Measurements from ENCODE around the gene CSNK1E. TPM values are rescaled to one million over a fixed set of nuclear protein-coding genes. Genes with fewer than 3 reads are reported as not detected.

The CSNK1E gene
- total and polyA plus RNA-seq, 2 experiments from 2014 or later, result 46.9 to 130 TPM

DNA sequence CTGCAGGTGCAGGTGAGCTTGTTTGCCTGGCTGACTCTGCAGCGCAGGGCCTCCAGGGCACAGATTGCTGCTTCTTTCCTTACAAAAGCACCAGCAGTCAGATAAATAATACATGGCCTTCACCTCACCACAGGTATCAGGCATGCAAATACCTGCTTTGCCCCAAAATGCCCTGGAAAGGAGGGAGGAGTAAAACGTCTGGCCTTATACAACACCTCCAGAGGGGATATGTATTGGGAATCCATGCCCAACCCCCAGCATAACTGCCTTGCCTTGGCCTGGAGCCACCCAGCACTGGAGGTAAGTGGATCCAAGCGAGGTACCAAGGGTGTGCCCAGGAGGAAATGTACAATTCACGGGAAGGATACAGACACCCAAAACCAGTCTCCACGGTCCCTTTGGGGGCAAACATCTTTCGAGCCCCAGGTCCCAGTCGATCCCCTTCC, 45.3 kb downstream of the CSNK1E start:
- H3K4me1 ChIP-seq (ENCODE audit: insufficient read depth), result peaks cover 28% of the 10 kb centered on the region
- peak overlapping the region; percentile 91 for H3K9ac ChIP-seq
- H3K36me3 ChIP-seq (ENCODE audit: low read depth), result no peaks in the 10 kb centered on the region
- peak; percentile 41 for DNase-seq
- H3K9me2 ChIP-seq (ENCODE audit: insufficient read depth), result no peaks in the 10 kb centered on the region
- no peaks in the 10 kb centered on the region for H3K27me3 ChIP-seq (replicated peaks; ENCODE audit: insufficient read depth)
- H3K79me2 ChIP-seq (ENCODE audit: insufficient read depth), result peaks cover 58% of the 10 kb centered on the region
- H3K9me3 ChIP-seq (ENCODE audit: low read depth), result no peaks in the 10 kb centered on the region
- H2AFZ ChIP-seq, result no peak overlapping the region
- in situ Hi-C loops (cut with MboI), result no loop called here
- H3K27ac ChIP-seq, result peak overlapping the region; percentile 73
- H4K20me1 ChIP-seq (ENCODE audit: insufficient read depth), result no peaks in the 10 kb centered on the region; the same call in 1 of the 2 replicates
- H3K4me2 ChIP-seq (ENCODE audit: unreplicated experiment), result peak overlapping the region; percentile 89
- TF ChIP-seq EZH2 (IDR thresholded peaks at IDR 0.05; ENCODE audit: insufficient read depth, poor library complexity, severe bottlenecking) (no peak), EZH2phosphoT487 (IDR thresholded peaks at IDR 0.05; ENCODE audit: insufficient read depth, low read depth) (no peak)
- H3F3A ChIP-seq (ENCODE audit: insufficient read depth), result peaks cover 6% of the 10 kb centered on the region
- peak overlapping the region; percentile 77 for H3K4me3 ChIP-seq
- 2 to 4% methylated on average over 5 to 7 of the region's 7 CpGs for WGBS, 2 experiments (ENCODE audit: low coverage in 1 of 2, low lambda C conversion rate in 2 of 2, missing lambda C conversion rate in 2 of 2)

DNA sequence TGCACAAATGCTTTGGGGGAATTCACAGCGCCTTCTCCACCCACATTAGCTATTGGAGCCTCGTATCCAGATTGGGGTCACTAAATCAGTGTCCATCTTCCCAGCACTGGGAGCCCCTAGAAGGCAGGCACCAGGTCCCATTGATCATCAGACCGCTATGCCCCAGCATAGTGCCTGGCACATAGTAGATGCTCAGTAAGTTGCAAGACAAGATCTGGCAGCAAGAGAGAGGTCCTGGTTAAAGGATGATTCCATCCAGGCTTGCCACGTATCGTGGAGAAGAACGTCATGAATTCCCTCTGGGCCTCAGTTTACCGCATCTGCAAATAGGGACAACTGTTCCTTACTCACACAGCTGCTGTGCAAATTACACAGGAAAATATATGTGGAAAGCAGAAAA, 46.1 kb downstream of the CSNK1E start:
- in situ Hi-C loops (cut with MboI), result no loop called here
- Histone ChIP-seq H3K9me2 (ENCODE audit: insufficient read depth) (no peaks in the 10 kb centered on the region), H3K27ac (peak overlapping the region; percentile 41), H3K36me3 (ENCODE audit: low read depth) (no peaks in the 10 kb centered on the region), H3K9me3 (ENCODE audit: low read depth) (no peaks in the 10 kb centered on the region), H3K9ac (peak overlapping the region; percentile 91), H3K4me2 (ENCODE audit: unreplicated experiment) (peak overlapping the region; percentile 89), H3K4me3 (peak overlapping the region; percentile 77), H4K20me1 (ENCODE audit: insufficient read depth) (no peaks in the 10 kb centered on the region; the same call in 1 of the 2 replicates), H2AFZ (no peak overlapping the region), H3K4me1 (ENCODE audit: insufficient read depth) (peaks cover 28% of the 10 kb centered on the region), H3F3A (ENCODE audit: insufficient read depth) (peaks cover 6% of the 10 kb centered on the region), H3K79me2 (ENCODE audit: insufficient read depth) (peaks cover 66% of the 10 kb centered on the region), H3K27me3 (replicated peaks; ENCODE audit: insufficient read depth) (no peaks in the 10 kb centered on the region)
- 47 to 49% methylated on average over 7 of the region's 7 CpGs for WGBS, 2 experiments (ENCODE audit: low coverage in 1 of 2, low lambda C conversion rate in 2 of 2, missing lambda C conversion rate in 2 of 2)
- no peak for DNase-seq
- TF ChIP-seq EZH2 (IDR thresholded peaks at IDR 0.05; ENCODE audit: insufficient read depth, poor library complexity, severe bottlenecking), result no peak
- no peak for TF ChIP-seq EZH2phosphoT487 (IDR thresholded peaks at IDR 0.05; ENCODE audit: insufficient read depth, low read depth)

DNA sequence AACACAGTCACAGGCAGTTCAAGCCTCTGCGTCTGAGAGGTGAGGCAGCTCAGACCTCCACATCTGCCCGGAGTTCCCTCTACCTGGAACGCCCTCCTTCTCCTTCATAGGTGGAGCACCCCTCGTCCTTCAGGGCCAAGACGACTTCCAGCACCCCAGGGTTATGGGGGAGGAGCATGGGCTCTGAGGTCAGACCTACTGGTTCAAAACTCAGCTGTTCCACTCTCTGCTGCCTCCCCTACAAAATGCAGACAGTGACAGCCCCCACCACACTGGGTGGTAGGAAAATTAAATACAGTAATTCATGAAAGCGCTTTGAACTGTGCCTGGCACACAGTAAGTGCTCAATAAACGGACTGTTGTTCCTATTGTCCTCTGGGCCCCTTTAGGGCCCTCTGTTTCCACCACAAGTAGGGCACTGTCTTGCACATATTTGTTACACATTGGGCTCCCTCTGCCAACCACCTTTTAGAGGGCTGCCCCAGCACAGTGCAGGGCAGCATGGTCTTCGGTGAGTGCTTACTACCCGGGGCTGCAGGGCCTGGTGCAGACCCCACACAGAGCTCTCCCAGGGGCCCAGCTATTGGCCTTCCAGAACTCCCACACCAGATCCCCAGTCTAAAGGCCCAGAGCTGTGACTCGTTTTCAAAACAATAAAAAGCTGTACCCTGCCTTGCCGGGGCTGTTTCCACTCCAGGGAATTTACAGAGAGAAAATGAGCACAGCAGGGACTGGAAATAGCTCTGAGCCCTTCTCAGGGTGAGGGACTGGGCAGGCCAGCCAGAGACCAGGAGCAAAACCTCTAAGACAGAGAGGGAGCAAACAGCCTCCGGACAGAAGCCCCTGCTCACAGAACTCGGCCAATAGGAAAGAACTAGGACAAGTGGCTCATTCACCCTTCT, 46.9 kb downstream of the CSNK1E start:
- Histone ChIP-seq H2AFZ (no peak overlapping the region), H3K36me3 (ENCODE audit: low read depth) (no peaks in the 10 kb centered on the region), H3K4me1 (ENCODE audit: insufficient read depth) (peaks cover 28% of the 10 kb centered on the region), H4K20me1 (ENCODE audit: insufficient read depth) (no peaks in the 10 kb centered on the region; the same call in 1 of the 2 replicates), H3K4me3 (peak overlapping the region; percentile 77), H3K9ac (peak overlapping the region; percentile 91), H3F3A (ENCODE audit: insufficient read depth) (peaks cover 6% of the 10 kb centered on the region), H3K79me2 (ENCODE audit: insufficient read depth) (peaks cover 74% of the 10 kb centered on the region), H3K9me3 (ENCODE audit: low read depth) (no peaks in the 10 kb centered on the region), H3K9me2 (ENCODE audit: insufficient read depth) (no peaks in the 10 kb centered on the region), H3K27ac (peak overlapping the region; percentile 41), H3K4me2 (ENCODE audit: unreplicated experiment) (peak overlapping the region; percentile 89), H3K27me3 (replicated peaks; ENCODE audit: insufficient read depth) (no peaks in the 10 kb centered on the region)
- in situ Hi-C loops (cut with MboI), result no loop called here
- 40 to 41% methylated on average over 13 of the region's 13 CpGs for WGBS, 2 experiments (ENCODE audit: low coverage in 1 of 2, low lambda C conversion rate in 2 of 2, missing lambda C conversion rate in 2 of 2)
- TF ChIP-seq EZH2 (IDR thresholded peaks at IDR 0.05; ENCODE audit: insufficient read depth, poor library complexity, severe bottlenecking) (no peak), EZH2phosphoT487 (IDR thresholded peaks at IDR 0.05; ENCODE audit: insufficient read depth, low read depth) (no peak)
- peak; percentile 53 for DNase-seq

DNA sequence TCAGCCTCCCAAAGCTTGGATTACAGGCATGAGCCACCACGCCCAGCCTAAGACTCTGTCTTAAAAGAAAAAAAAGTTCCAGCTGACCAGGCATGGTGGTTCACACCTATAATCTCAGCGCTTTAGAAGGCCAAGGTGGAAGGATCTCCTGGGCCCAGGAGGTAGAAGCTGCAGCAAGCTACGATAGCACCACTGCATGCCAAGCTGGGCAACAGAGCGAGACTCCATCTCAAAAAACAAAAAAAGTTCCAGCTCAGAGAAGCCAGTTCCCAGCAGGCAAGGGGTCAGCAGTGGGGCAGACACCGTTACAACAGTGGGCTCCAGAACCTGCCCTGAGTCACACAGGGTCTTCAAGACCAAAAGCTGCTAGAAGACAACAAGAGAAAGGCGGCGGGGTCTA, 47.8 kb downstream of the CSNK1E start:
- Histone ChIP-seq H3K79me2 (ENCODE audit: insufficient read depth) (peaks cover 83% of the 10 kb centered on the region), H3K4me2 (ENCODE audit: unreplicated experiment) (no peak overlapping the region), H3K4me3 (no peak overlapping the region), H2AFZ (no peak overlapping the region), H3K27me3 (replicated peaks; ENCODE audit: insufficient read depth) (no peaks in the 10 kb centered on the region), H4K20me1 (ENCODE audit: insufficient read depth) (no peaks in the 10 kb centered on the region; the same call in 1 of the 2 replicates), H3K36me3 (ENCODE audit: low read depth) (no peaks in the 10 kb centered on the region), H3K9me3 (ENCODE audit: low read depth) (no peaks in the 10 kb centered on the region), H3K4me1 (ENCODE audit: insufficient read depth) (peaks cover 28% of the 10 kb centered on the region), H3K9ac (no peak overlapping the region; the same call in 1 of the 2 replicates), H3K27ac (no peak overlapping the region), H3F3A (ENCODE audit: insufficient read depth) (peaks cover 6% of the 10 kb centered on the region), H3K9me2 (ENCODE audit: insufficient read depth) (no peaks in the 10 kb centered on the region)
- WGBS, 2 experiments (ENCODE audit: low coverage in 1 of 2, low lambda C conversion rate in 2 of 2, missing lambda C conversion rate in 2 of 2), result 75 to 77% methylated on average over 7 of the region's 7 CpGs
- TF ChIP-seq EZH2phosphoT487 (IDR thresholded peaks at IDR 0.05; ENCODE audit: insufficient read depth, low read depth), result no peak
- TF ChIP-seq EZH2 (IDR thresholded peaks at IDR 0.05; ENCODE audit: insufficient read depth, poor library complexity, severe bottlenecking), result no peak
- in situ Hi-C loops (cut with MboI), result no loop called here
- DNase-seq, result no peak

Measured in GM23248 (cell line).